A172 (cell line): ENCODE results near the gene TADA2A. TPM values are rescaled to one million over a fixed set of nuclear protein-coding genes. Genes with fewer than 3 reads are reported as not detected.
A peak's percentile ranks its signal among the peaks of the same experiment; 100 is the strongest.

Experiments used
- DNase-seq: peaks from one replicate; pipeline ENCODE4 v3.0.0-alpha.2; 2015; ENCODE audit warnings: low spot score
- total RNA-seq: library from RNA; depleted of rRNA; stranded (reverse); fragments of >200 nt; shearing (Covaris generic); gene quantifications from 2 replicates; pipeline ENCODE4 v1.2.3, GENCODE V29; 2014

TADA2A gene
- total RNA-seq, 1 experiment from 2014 or later: 29.1 TPM

DNA sequence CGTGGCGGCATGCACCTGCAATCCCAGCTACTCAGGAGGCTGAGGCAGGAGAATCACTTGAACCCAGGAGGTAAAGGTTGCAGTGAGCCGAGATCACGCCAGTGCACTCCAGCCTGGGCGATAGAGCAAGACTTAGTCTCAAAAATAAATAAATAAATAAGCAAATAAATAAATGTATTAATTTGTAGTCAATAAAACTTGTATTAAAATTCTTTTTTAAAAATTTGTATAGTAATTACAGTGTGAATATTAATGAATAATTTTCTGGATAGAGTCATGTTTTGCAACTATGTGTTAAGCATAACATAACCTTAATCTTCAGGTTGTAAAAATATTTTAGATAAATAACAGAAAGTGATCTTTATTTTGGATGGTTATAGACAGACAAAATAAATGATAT lies 55.8 kb downstream of the TADA2A start:
- DNase-seq: no peak

DNA sequence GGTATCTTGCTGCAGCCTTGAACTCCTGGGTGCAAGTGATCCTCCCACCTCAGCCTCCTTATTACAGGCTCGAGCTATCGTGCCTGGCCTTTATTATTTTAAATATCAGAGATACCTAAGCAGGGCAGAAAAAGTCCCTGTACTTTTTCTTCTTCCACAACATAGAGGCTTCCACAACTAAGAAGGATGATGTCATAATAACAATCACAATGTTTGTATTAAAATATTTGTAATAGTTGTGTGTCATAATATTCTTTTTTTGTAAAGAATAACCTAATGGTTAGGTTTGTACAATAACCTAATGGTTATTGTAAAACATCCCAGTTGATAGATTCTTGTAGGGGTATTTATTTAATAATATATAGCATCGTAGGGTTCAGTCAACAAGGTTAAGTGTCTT lies 56.4 kb downstream of the TADA2A start:
- DNase-seq: no peak

DNA sequence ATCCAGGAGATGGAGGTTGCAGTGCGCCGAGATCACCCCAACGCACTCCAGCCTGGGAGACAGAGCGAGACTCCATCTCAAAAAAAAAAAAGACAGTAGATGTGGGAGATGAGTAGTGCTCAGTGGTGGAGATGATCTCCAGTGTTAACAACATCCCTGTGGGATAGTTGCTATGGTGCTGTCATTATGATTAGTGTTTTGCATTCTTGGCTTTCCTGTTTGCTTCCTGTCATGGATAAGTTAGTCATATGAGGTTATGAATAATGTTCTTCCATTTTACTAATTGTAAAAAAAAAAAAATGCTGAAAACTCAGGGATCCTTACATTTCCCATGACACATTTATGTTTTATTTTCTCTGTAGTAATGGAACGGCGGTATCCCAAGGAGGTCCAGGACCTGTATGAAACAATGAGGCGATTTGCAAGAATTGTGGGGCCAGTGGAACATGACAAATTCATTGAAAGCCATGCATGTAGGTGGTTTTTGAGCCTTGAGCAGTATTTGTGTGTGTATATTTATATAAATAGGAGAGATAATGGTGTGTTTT lies 58.5 kb downstream of the TADA2A start:
- DNase-seq: peak; percentile 73

DNA sequence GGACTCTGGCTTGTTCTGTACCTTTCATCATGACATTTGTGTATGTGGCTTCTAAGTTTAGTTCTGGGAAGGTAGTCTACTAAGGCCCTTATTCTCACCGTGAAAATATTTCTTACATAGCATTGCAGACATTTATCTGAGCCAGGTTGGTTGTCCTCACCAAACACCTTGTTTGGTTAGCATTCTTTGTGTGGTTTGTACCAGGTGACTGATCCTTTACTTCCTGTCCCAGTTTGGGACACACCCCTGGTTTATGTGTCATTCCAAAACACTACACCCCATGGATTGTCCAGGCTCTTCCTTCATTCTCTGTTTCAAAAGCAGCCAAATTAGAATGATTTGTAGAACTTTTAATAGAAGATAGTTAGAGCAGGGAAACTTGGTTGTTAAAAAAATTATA lies 59.8 kb downstream of the TADA2A start:
- peak; percentile 65 for DNase-seq

DNA sequence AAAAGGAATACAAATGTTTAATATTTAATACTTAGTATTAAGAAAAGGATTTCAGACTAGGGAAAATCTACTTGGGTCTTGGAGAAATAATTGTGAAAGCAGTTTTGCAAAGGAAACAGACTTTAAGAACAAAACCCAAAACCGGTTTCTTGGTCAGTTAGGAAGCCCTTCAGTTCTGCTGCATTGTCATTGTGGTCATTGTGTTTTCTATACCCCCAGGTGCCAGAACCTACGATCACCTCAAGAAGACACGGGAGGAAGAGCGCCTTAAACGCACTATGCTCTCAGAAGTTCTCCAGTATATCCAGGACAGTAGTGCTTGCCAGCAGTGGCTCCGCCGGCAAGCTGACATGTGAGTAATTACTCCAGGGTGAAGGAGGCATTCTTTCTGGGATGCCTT lies 63.5 kb downstream of the TADA2A start:
- no peak for DNase-seq

DNA sequence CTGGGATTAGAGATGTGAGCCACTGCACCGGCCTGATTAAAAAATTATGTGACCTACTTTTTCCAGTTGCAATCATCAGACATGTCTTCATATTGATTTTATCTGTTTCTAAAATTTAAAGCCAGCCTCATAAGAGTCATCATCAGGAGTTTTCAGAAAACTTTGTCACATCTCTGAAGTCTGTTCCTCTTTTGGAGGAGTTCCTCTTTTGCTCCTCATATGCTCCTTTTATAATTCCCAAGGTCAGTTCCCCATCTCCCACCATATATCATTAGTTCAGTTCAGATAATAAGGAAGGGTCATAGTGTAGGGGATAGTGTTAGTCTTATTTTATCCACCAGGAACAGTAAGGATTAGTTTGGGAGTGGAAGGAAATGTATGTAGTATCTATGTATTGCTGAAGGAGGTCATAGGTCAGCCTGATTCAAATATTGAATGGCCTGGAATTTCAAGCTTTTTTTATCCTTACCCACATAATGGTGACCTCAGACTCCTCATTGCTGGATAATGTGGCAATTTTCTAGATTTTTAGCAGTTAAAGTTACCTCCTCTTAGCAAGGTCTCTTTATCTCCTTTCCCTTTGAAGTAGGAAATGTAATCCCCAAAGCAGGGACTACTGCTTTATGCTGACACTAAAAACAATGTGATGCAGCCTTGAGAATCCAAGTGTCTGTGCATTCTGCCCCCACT lies 69.2 kb downstream of the TADA2A start:
- DNase-seq: no peak

DNA sequence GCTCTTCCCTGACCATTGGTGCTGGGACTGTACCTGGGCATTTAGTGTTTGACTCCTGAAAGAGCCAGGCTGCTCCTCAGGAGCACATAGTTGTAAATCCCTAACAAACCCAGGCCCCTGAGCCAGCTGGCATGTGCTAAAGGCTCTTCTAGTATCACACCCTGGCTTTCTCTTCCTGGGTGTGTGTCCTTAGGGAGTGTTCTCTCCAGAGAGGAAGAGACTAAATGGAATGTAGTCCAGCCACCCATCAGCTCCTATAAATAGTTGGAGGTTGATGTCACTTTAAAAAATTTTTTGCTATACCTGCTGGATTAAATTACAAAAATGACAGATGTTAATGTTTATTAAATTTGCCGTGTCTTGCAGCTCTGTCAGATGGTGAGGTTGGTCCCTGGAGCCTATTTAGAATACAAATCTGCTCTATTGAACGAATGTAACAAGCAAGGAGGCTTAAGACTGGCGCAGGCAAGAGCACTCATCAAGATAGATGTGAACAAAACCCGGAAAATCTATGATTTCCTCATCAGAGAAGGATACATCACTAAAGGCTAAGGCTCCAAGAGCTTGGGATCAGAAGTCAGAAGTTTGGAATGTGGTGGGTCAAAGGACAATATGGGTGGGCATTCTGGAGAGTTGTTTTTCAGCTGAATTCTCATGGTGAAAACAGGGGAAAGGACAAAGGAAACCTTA lies 69.9 kb downstream of the TADA2A start:
- DNase-seq: peak; percentile 63

DNA sequence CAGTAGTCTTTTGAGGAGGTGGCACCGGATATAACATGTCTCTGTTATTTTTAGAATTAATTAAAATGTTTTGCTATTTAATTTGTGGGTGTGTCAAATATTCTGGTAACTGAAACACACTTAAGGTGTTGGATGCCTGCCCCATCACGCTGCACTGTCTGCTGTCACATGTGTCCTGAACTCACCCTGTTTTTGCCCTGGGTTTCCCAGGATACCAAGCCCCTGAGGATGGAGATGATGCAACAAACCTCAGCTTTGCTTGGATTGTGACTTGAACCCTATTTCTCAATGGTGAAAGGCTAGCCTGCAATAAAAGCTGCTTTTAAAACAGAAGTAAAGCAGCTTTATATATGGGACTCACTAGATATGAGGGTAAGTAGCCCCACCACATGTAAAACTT lies 71.5 kb downstream of the TADA2A start:
- DNase-seq: no peak

DNA sequence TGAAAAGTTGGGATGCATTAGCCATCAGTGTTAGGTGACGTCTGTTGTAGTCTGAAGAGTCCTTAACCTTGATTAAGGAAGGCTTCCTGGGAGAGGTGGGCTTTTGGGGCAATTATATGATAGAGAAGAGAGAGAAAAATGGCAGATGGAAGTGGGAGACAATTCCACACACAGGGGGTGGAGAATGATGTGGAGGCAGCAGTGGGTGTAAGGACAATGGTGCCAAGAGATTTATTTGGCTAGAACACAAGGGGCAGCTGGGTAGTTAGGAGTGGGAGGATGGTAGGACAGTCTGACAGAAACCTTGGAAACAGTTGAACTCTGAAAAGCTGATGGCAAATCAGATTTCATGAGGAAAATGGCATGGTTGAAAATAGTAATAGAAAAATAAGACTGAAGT lies 72.3 kb downstream of the TADA2A start:
- no peak for DNase-seq

DNA sequence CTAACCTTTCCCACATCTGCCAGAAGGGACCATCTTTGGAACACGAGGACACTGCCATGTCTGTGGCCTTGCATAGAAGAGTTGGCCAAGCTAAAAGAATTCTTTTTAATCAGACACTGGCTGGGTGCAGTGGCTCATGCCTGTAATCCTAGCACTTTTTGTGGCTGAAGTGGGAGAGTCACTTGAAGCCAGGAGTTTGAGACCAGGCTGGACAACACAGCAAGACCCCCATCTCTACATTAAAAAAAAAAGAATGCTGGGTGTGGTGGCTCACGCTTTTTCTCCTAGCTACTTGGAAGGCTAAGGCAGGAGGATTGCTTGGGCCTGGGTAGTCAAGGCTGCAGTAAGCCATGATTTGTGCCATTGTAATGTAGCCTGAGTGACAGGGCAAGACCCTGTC lies 73.7 kb downstream of the TADA2A start:
- no peak for DNase-seq

DNA sequence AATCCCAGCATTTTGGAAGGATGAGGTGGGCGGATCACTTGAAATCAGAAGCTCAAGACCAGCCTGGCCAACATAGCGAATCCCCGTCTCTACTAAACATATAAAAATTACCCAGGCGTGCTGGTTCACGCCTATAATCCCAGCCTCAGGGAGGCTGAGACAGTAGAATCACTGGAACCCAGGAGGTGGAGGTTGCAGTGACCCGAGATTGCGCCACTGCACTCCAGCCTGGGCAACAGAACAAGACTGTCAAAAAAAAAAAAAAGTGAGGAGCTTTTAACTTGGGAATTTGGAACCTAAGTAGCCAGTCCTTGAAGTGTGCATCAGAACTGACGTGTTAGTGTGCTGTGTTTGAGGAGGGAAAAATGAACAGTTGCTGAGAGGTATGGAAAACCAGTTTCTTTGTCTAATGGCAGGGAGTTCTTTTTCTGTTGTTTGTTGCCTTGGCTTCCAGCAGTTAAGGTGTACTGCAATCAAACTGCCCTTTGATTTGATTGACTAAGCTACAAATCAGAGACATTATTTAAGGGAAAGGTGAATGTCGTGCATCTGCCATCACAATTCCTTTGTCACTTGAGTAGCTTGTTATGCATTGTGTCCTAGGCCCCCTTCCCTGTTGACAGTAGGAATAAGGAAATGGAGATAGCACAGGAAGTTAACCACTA lies 74.4 kb downstream of the TADA2A start:
- DNase-seq: no peak

DNA sequence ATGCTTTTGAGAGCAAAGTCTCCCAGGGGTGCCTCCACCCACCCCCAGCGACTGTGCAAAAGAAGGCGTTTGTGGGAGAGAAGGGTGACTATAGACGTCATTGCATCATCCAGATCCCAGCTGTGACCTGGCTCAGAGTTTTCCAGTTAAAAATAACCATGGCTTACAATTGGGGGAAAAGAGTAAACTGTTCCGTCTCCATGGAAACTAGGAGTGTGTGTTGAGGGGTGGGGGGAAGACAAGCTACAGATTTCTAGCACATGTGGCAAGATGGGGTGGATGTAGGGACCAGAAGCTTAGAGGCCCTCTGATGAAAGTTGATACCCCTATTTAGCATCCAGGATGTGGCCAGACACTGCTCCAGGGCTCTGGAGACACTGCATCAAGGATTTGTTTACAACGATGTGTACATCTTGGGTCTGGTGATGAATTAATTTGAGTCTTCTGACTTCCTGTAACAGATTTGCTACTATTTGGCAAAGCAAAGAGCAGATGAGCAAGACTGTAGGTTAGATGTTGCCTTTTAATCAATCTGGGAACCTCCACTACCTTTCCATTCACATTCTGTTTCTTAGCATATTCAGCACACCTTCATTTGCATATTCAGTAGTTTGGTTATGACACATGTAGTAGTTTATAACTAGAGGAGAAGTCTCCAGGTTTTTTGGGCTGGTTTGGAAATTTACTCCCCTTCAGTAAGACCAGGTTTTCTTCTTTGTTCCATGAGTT lies 76.8 kb downstream of the TADA2A start:
- DNase-seq: peak; percentile 55

DNA sequence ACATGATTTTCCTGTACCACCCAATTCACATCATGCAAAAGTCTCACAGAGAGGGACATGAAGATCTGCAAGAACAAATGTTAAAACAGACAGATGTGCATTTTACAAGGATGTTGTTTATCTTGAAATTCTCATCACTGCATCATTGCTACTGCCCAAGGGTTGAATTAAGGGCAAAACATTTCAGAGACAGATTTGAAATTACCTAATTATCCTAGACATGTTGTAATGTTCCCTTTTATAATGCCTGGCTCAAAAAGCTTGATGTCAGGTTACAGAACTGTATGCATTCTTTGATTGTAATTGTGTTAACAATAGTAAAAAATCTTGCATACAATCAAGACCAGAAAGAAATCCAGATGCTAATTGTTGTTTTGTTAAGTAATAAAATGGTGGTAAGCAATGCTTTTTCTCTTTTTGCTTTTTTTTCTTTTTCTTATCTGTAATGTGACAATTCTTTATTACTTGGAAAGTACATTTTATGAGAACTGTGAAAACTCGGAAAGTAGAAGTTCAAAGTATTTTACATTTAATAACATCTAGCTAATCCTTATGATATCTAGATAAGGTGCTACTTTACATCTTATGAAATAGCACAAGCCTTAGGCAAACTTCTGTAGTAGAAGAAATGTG lies 79.4 kb downstream of the TADA2A start:
- DNase-seq: no peak

DNA sequence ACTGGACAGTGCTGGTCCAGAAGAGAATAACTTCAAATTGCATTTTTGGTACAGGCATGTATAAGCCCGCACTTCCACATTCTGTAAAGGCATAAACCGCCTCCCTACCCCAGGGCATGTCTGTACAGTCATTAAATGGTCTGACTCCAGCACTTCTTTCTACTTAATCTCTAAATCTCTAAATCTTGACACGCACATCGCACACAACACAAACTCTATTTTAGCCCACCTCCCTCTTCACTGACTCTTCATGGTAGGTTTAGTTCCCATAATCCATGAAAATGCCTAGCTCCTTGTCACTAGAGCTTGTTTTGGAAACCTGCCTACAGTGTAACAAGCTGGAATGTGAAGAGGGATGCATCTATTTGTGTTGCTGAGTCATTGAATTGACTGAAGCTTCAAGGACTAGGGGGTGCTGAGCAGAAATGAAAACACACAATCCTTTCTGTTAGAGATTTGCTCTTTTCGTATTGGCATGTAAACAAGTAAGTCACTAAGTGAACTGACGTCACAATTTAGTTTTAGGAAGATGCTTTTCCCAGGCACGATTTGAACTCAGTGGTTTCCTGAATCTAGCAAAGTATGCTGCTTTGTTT lies 81.4 kb downstream of the TADA2A start:
- DNase-seq: peak; percentile 94

DNA sequence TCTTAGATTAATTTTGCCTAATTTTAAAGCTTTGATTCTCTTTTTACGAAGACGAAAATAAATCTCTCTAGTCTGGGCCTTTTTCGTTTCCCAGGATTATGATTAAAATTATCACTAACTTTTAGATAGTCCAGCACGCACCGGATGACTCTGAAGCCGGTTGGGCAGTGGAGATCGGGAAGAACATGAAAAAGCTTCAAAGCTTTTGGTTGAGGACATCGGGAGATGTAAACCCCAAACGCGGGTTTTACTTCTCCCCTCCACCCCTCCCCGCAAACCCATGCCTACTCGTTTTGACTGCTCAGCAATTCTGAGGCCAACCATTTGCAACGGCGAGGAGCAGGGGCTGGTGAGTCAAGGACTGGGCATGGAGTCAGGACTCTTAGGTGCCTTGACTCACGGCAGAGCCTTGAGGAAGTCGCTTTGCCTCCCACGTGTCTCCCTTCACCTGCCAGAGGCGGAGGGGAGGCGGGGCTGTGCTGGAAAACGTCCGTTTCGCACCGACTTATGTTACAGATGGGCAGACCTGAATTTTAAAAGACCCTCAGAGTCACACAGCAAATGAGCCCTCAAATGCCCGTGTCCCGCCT lies 82.0 kb downstream of the TADA2A start:
- peak; percentile 96 for DNase-seq

DNA sequence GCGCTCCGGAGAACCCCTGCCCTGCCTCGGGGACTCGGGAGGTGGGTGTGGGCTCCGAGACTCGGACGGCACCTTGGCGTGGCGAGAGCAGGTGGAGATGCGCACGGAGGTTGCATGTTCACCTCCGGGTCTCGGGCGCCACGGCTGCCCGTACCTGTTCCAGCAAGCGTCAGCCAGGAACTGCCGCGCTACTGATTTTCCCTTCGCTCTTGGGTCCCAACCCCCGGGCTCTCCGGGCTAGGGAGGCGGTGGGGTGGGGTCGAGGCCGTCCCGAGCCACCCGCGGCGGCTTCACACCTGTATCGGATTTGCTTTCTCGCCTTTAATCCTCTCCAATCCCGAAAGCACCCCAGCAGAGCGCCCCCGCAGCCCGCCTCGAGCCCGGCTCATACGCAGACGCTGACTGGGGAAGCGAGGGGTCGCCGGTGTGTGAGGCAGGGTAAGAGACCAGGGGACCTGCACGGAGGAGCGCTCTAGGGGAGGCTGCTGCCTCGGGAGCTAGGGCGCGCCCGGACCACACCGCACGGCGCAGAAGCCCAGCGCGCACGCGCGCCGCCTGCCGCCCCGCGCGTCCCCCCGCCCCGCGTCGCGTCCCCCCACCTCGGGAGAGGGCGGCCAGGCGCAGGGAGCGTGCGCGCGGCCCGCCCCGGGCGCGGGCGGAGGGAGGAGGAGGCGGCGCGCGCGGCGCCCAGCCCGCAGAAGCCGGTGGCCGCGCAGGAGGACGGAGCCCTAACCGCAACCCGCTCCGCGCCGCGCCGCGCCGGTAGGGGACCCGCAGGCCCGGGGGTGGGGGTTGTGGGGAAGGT lies 82.7 kb downstream of the TADA2A start, which contains the start of gene DUSP14:
TSS of gene DUSP14 (plus strand) at position 695 of the 805 bp plus-strand sequence. CDS start 22,382 bp downstream, outside the sequence.
- peak; percentile 54 for DNase-seq

DNA sequence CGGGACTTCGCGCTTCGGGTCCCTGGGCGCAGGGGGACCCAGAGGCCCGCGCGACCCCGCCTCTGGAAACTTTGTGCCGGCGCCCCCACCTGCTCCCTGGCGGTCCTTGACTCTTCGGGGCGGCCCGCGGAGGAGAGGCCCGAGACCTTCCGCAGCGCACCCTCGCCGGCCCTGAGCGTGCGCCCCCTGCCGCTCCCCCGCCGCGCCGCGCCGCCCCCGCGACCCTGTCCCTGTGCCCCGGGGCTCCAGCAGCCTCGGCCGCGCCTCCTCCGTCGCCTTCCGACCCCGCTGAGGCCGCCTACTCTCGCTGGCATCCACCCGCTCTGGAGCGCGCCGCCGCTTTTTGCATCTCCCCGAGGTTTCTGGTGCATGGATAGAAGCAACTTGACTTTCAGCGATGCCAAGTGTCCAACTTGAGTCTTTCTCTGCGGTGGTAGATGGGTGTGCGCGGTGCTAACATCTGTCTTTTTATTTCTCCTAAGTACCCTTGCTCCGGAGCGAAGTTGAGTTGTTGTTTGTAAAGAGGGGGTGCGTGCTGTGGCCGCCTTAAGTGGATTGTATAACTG lies 83.4 kb downstream of the TADA2A start:
- peak; percentile 33 for DNase-seq

DNA sequence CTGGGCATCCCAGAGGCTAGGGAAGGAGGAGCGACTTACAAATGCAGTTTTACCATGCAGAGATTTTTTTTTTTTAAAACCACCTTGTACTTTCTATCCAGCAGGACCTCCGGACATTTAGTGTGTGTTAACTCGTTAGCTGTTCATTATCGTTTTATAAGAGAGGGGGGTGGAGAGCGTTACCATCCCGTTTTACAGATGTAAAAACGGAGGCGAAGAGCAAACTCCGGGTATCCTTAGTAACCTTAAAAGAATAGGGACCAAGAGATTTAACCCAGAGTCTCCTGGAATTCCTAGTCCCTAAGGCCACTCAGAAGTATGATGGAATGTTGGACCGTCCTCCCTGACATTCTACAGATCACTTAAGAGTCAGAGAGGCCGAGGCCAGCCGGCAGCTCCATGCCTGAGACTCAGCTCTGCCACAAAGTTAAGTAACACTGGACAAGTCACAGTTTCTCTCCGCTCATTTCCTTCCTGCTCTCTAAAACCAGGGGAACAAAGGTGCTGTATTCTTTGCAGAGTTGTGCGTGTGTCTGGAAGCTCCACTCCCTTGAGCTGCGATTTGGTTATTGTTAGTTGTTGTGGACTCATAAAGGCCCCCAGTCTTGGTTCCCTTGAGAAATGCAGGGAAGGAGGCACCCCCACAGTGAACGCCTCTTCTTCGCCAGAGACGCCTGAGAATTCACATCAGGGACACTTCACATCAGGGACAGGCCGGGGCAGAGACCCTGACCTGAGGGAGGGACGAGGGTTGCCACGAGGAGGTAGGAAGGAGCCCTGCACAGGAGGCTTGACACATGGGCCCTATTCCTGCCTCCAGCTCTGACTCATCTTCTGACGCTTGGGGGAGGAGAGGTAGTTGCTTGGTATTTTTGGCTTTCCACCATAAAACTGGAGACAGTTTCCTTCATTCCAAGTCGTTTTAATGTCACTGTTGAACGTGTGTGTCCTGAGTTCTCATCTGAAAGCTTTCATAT lies 84.2 kb downstream of the TADA2A start:
- DNase-seq: peak; percentile 92
